ENCODE results near the gene PRSS22. TPM values are rescaled to one million over a fixed set of nuclear protein-coding genes. Genes with fewer than 3 reads are reported as not detected.

The PRSS22 gene
- total RNA-seq, 1 donor from 2014 or later = 76.0 TPM

GRCh38 chr16:2897110-2897509, 39.1 kb upstream of the PRSS22 start:
- H3K27me3 ChIP-seq (ENCODE audit: control insufficient read depth, insufficient read depth, low read length) = no peaks in the 10 kb centered on the region
- DNase-seq (ENCODE audit: low read depth) = no peak
- TF ChIP-seq CTCF (IDR thresholded peaks at IDR 0.05; ENCODE audit: insufficient read depth, low read length, poor library complexity, severe bottlenecking) = no peak
- H3K4me3 ChIP-seq (ENCODE audit: low read depth, low read length) = no peak overlapping the region
- peaks cover 3% of the 10 kb centered on the region for H3K36me3 ChIP-seq (ENCODE audit: control insufficient read depth, insufficient read depth, low read length)

- peaks cover 3% of the 10 kb centered on the region for H3K36me3 ChIP-seq (ENCODE audit: control insufficient read depth, insufficient read depth, low read length)
- no peak overlapping the region for H3K4me3 ChIP-seq (ENCODE audit: low read depth, low read length)
- no peaks in the 10 kb centered on the region for H3K27me3 ChIP-seq (ENCODE audit: control insufficient read depth, insufficient read depth, low read length)
- DNase-seq (ENCODE audit: low read depth) = no peak
- TF ChIP-seq CTCF (IDR thresholded peaks at IDR 0.05; ENCODE audit: insufficient read depth, low read length, poor library complexity, severe bottlenecking) = no peak
These were observed 38.6 kb upstream of the PRSS22 start for GRCh38 chr16:2896480-2897010.

- H3K36me3 ChIP-seq (ENCODE audit: control insufficient read depth, insufficient read depth, low read length) = peaks cover 3% of the 10 kb centered on the region
- TF ChIP-seq CTCF (IDR thresholded peaks at IDR 0.05; ENCODE audit: insufficient read depth, low read length, poor library complexity, severe bottlenecking) = no peak
- no peaks in the 10 kb centered on the region for H3K27me3 ChIP-seq (ENCODE audit: control insufficient read depth, insufficient read depth, low read length)
- peak; percentile 63 for DNase-seq (ENCODE audit: low read depth)
- H3K4me3 ChIP-seq (ENCODE audit: low read depth, low read length) = no peak overlapping the region
These were observed 37.8 kb upstream of the PRSS22 start for GRCh38 chr16:2895813-2896212.

GRCh38 chr16:2894231-2894630, 36.3 kb upstream of the PRSS22 start:
- no peak for DNase-seq (ENCODE audit: low read depth)
- TF ChIP-seq CTCF (IDR thresholded peaks at IDR 0.05; ENCODE audit: insufficient read depth, low read length, poor library complexity, severe bottlenecking) = peak; percentile 5
- Histone ChIP-seq H3K4me3 (ENCODE audit: low read depth, low read length) (no peak overlapping the region), H3K27me3 (ENCODE audit: control insufficient read depth, insufficient read depth, low read length) (no peaks in the 10 kb centered on the region), H3K36me3 (ENCODE audit: control insufficient read depth, insufficient read depth, low read length) (peaks cover 1% of the 10 kb centered on the region)

- Histone ChIP-seq H3K36me3 (ENCODE audit: control insufficient read depth, insufficient read depth, low read length) (no peaks in the 10 kb centered on the region), H3K27me3 (ENCODE audit: control insufficient read depth, insufficient read depth, low read length) (no peaks in the 10 kb centered on the region), H3K4me3 (ENCODE audit: low read depth, low read length) (peak overlapping the region; percentile 64)
- TF ChIP-seq CTCF (IDR thresholded peaks at IDR 0.05; ENCODE audit: insufficient read depth, low read length, poor library complexity, severe bottlenecking) = no peak
- DNase-seq (ENCODE audit: low read depth) = no peak
These were observed 26.1 kb upstream of the PRSS22 start for GRCh38 chr16:2884041-2884451.

- H3K27me3 ChIP-seq (ENCODE audit: control insufficient read depth, insufficient read depth, low read length) = no peaks in the 10 kb centered on the region
- TF ChIP-seq CTCF (IDR thresholded peaks at IDR 0.05; ENCODE audit: insufficient read depth, low read length, poor library complexity, severe bottlenecking) = no peak
These were observed 25.5 kb upstream of the PRSS22 start for GRCh38 chr16:2883458-2883908.

More at GRCh38 chr16:2883458-2883908, 25.5 kb upstream of the PRSS22 start:
- no peak for DNase-seq (ENCODE audit: low read depth)
- Histone ChIP-seq H3K36me3 (ENCODE audit: control insufficient read depth, insufficient read depth, low read length) (no peaks in the 10 kb centered on the region), H3K4me3 (ENCODE audit: low read depth, low read length) (peak overlapping the region; percentile 64)

All from kidney epithelial cell (primary cell).